ELF-1 (cell line): ENCODE results near the gene TCEAL4.

Experiments
- DNase-seq: peaks from one replicate; pipeline ENCODE4 v3.0.0-alpha.2; 2016; ENCODE audit warnings: low read depth, low spot score

TCEAL4 gene

GRCh38 chrX:103585411-103586313 is at the start of gene TCEAL4:
Gene TCEAL4, plus strand, starts transcription at chrX:103585515. Its CDS starts 1,161 bp downstream, at chrX:103586676.
- peak; percentile 53 for DNase-seq

DNA sequence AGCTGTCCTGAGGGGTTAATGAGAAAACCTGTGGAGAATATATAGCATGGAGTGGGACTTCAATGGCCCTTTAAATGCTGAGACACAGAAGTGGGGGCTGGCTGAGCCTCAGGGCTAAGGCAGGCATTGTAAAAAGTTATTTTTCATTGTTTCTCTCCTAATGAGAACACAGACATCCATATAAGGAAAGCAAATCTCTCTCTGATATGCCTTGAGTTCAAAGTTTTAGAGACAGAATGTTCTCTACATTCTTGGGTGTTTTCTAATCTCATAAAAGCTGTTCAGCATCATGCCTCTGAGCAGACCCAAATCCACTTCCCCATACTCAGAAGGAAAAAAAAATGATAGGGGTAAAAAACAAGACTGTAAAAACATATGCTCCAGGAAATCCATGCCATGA is 49.2 kb upstream of the TCEAL4 start:
- DNase-seq, result no peak

- DNase-seq, result no peak
Measured at GRCh38 chrX:103536732-103537131, 48.6 kb upstream of the TCEAL4 start.

DNA sequence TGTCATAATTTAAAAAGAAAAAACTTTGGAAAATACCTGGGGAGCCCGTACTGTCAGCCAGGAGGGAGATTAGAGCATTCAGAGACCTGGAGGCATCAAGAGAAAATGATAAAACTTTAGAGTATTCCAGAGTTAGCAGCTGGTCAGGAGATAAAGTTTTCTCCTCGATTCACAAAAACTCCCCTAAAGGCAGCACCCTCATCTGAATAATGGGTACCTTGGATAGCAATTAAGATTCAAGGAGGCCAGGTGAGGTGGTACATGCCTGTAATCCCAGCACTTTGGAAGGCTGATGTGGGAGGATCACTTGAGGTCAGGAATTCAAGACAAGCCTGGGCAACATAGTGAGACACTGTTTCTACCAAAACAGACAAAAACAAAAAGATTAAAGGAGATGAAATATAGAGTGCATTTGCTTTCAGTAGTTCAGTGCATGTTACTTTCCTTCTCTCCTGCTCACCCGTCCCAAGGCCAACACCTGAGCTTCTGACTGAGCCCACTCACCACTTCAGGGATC is 47.4 kb upstream of the TCEAL4 start:
- no peak for DNase-seq

DNA sequence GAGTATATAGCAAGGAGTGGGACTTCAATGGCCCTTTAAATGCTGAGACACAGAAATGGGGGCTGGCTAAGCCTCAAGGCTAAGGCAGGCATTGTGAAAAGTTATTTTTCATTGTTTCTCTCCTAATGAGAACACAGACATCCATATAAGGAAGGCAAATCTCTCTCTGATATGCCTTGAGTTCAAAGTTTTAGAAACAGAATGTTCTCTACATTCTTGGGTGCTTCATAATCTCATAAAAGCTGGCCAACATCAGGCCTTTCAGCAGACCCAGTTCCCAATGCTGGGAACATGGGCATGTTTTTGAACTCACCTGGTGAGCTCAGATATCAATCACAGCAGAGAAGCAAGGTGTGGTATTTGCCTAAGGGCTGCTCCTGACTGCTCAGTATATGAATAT is 46.6 kb upstream of the TCEAL4 start:
- DNase-seq, result no peak

DNA sequence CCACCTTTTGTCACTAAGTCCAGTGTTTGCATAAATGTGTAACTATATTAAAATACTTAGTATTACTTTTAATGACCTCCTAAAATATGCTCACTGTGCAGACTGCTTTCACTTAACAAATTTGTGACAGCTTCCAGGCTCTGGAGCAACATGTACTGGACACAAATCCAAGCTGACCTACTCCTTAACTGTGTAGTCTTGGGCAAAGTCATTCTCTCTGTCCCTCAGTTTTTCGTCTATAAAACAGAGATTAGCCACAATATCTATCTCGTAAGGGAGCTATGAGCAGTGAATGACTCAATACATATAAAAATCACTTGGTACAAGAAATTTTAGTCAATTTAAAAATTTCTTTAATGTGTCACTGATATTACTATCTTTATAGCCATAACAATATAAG is 45.6 kb upstream of the TCEAL4 start:
- DNase-seq, result no peak

- DNase-seq, result no peak
Measured at GRCh38 chrX:103540145-103540544, 45.2 kb upstream of the TCEAL4 start.

DNA sequence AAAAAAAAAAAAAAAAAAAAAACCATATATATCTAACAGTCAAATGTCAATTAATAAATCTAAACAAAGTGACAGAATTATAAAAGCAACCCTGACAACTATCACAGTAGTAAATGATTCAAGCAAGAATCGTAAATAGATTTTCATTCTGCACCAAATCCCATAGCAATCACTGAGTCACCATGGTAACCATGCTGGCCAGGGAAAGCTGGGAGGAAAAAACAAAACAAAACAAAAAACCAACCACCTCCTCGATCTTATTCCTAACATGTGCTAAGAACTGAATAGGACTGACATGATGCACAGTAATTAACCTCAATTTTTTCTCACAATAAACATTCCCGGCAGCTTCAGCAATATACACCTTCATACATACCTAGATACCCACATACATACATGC is 35.4 kb upstream of the TCEAL4 start:
- no peak for DNase-seq

DNA sequence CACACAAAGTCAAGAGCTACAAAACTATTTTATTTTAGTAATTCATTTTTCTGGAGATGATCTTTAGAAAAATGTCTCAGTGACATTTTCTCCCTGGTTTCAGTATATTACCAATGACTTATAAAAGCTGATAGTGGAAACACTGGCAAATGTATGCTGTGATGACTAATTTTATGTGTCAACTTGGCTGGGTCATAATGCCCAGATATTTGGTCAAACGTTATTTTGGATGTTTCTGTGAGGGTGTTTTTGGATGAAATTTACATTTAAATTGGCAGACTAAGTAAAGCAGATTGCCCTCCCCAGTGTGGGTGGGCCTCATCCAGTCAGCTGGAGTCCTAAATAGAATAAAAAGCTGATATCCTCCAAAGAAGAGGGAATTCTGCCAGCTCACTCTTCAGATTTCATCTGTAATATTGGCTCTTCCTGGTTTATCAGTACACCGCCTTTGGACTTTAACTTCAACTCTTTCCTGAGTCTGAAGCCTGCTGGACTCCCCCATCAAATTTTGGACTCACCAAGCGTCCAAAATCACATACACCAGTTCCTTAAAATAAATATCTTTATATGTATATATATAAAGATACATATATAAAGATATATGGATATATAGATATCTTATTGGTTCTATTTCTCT is 34.8 kb upstream of the TCEAL4 start:
- no peak for DNase-seq

DNA sequence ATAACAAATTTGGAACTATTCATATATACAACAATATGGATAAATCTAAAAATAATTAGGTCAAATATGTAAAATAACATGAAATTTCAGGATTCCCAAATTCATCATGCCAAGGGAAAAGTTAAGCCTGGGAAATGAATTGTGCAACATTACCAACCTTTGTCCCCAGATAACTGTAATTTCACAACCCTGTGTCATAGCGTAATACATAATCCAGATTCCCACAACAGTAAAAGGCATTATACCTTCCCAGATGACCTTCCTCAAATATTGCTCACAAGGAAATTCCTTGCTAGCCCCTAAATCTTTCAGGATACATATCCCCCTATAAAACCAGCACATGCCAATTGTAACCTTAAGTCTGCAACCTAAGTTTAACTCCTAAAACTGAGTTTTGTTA is 33.1 kb upstream of the TCEAL4 start:
- no peak for DNase-seq

DNA sequence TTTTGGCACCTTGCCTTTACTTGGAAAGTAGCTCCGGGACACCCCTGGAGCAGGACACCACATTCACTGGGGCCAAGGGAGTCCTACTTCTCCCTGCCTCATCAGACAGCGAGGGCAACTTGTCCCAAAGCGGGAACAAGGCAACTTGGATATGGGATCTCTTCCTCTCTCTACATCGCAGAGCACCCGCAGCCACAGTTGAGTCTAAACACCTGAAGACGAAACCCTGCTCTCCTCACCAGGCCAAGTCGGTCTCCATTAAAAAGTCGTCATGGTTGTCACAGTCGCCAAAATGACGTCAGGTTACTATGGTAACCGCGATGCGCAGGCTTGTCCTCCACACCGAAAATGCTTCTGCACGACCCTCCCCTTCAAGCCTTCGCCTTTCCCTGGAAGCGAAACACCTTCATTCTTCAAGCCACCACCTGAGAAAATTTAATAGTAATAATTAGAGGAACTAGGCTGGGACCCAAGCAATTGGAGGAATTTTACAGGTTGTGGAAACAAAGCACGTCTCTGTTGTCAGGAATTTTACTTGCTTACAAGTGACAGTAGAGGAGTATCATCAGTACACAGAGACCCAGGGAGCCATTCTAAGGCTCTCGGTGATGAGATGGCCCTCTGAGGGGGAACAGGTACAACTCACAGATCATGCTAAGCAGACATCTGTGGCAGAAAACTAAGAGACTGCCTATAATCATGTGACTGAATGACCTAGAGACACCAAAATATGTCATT is 30.5 kb upstream of the TCEAL4 start:
- peak; percentile 93 for DNase-seq

- DNase-seq, result no peak
Measured at GRCh38 chrX:103556963-103557612, 28.2 kb upstream of the TCEAL4 start.

DNA sequence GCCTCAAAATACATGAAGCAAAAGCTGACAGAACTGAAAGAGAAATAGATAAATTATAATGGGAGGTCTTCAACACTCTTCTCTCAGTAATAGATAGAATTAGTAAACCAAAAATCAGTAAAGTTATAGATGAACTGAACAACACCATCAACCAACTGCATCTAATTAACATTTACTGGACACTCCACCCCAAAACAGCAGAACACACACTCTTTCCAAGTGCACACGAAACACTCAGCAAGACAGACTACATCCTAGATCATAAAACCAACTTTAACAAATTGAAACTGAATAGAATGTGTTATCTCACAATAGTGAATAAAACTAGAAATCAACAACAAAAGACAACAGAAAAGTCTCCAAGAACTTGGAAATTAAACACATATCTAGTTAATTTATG is 25.1 kb upstream of the TCEAL4 start:
- no peak for DNase-seq

DNA sequence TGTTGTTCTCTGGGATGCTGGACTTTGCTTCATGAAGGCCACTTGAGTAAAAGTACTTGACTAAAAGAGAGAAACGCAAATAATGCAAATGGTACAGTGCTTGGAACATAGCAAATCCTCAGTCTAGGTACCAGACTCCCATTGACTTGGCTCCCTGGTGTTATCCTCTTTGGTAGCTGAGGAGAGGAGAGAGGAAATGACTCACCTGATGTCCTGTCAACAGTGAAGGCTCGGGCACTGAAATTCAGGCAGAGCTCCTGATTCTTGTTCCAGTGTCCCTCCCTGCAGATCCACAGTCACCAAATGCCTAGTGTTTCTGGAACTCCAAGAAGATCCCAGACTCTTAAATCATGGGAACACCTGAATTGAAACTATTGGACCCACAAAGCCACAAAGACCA is 22.5 kb upstream of the TCEAL4 start:
- DNase-seq, result no peak

- no peak for DNase-seq
Measured at GRCh38 chrX:103565197-103565596, 20.1 kb upstream of the TCEAL4 start.

- no peak for DNase-seq
Measured at GRCh38 chrX:103565752-103566151, 19.6 kb upstream of the TCEAL4 start.

DNA sequence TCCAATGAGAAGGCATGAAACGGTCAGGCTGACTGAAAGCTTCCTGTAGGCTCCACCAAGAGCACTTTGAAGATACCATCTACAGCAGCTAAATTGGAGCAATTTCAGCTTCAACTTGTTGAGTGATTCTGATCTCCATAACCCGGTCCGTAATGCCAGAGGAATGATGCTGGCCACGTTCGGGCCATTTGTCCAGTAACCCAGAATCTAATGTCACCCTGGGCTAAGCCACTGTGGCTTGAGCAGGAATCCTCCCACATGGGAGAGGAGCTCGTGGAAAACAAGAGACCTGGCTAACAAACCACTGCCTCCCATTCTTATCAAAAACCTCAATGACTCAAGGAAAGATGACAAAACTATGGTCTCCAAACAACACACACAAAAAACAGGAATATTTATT is 14.2 kb upstream of the TCEAL4 start:
- no peak for DNase-seq

GRCh38 chrX:103571726-103572125 is 13.6 kb upstream of the TCEAL4 start:
- no peak for DNase-seq

DNA sequence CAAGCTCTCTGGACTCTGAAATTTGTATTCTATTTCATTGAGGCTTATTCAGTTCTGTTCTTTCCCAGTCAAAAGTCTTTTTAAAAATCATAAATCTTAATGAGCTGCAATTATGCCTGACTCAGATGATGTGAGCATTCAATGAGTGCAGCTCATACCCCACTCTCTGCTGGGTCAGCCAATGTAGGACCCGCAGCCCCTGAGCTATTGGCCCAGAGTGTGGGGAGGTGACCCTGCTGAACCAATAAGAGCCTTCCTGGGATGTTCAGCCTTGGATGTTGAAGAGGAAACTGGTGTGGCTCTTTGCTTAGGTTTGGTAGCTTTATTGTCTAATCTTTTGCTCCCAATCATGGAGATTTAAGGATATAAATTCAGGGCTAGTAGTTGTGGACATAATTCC is 12.1 kb upstream of the TCEAL4 start:
- DNase-seq, result no peak

DNA sequence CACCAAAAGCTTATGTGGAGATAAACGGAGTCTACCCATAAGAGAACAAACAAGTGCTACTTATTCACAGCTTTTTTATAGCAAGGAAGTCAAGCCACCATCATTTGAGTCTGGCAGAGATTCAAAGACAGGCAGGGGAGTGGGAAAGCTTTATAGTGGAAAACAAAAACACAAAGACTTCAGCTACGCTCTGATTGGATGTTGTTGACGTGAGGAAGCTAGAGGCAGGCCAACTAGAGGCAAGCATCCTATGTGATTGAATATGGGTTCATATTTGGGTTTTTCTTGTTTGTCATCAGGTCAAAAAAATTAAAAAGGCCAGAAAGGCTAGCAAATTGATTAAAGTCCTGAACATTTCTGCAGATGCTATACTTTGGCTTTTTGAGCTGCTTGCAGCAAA is 719 bp upstream of the TCEAL4 start:
- DNase-seq, result no peak

GRCh38 chrX:103586314-103586646 is 965 bp downstream of the TCEAL4 start:
- no peak for DNase-seq

DNA sequence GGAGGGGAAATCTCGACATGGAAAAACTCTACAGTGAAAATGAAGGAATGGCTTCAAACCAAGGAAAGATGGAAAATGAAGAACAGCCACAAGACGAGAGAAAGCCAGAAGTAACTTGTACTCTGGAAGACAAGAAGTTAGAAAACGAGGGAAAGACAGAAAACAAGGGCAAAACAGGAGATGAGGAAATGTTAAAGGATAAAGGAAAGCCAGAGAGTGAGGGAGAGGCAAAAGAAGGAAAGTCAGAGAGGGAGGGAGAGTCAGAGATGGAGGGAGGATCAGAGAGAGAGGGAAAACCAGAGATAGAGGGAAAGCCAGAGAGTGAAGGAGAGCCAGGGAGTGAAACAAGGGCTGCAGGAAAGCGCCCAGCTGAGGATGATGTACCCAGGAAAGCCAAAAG is 1.3 kb downstream of the TCEAL4 start:
- no peak for DNase-seq
